K562 (cell line): ENCODE data around the gene AFM. TPM values are rescaled to one million over a fixed set of nuclear protein-coding genes. Genes with fewer than 3 reads are reported as not detected.

Source experiments
- ATAC-seq: fragments of 200-7000 bp; cut with Tn5 transposase; 3 replicates; pipeline ENCODE4 v1.9.1; 2020; ENCODE audit warnings: moderate library complexity
- BruUV-seq: library from RNA; stranded (reverse); fragments of 400-500 nt; replicated peaks from 2 replicates; lab custom pipeline; 2021; lab: Mats Ljungman, UMichigan
- CTCF ChIA-PET: fragments of 300-600 bp; formaldehyde crosslinking; extraction: SDS; loops from one replicate; lab custom pipeline; 2021; ENCODE audit warnings: low intra/inter-chr PET ratio; lab: Yijun Ruan, JAX
- POLR2A ChIA-PET: fragments of 300-600, 350-650 bp; sonication (Branson Sonifier 250); formaldehyde crosslinking; extraction: SDS; loops from one replicate; lab custom pipeline; 2021; ENCODE audit warnings: antibody characterized with exemption, inconsistent platforms; lab: Yijun Ruan, JAX
- DNase-seq, 4 experiments: peaks; one replicate each; pipeline versions ENCODE4 v3.0.0 to v3.0.0-alpha.2; 2011 to 2018; ENCODE audit warnings: low spot score in 3 of 4, mixed read lengths in 3 of 4; ENCODE audit errors: extremely low read depth in 1 of 4
- FAIRE-seq: peaks from 2 replicates; lab custom pipeline; 2011; peaks lifted over from hg19 to GRCh38; lab: Jason Lieb, UNC
- H2AFZ ChIP-seq: 2 replicates; pipeline ENCODE4 v1.6.0; 2011; ENCODE audit warnings: low read depth, low read length, control low read depth, inconsistent platforms
- H3K27ac ChIP-seq: fragments of 200-600 bp; 3 replicates; pipeline ENCODE4 v1.8.0; 2011; ENCODE audit warnings: low read depth, mild to moderate bottlenecking, control low read depth, inconsistent platforms, low read length, moderate library complexity, mixed read lengths; ENCODE audit errors: extremely low read depth
- H3K27me3 ChIP-seq, 2 experiments: fragments of 300-600 bp in 1 of 2; 2 replicates in 1 of 2; 3 replicates in 1 of 2; pipeline versions ENCODE4 v1.6.0 to v1.8.0; 2011; ENCODE audit warnings: inconsistent platforms in 2 of 2, low read length in 2 of 2, mild to moderate bottlenecking in 1 of 2, mixed read lengths in 1 of 2, moderate library complexity in 1 of 2; ENCODE audit not compliant: control insufficient read depth in 2 of 2, insufficient read depth in 2 of 2
- H3K36me3 ChIP-seq: fragments of 300-600 bp; 3 replicates; pipeline ENCODE4 v1.8.0; 2011; ENCODE audit warnings: mild to moderate bottlenecking, low read length, inconsistent platforms; ENCODE audit not compliant: control insufficient read depth, insufficient read depth
- H3K4me1 ChIP-seq, 2 experiments: fragments of 200-600 bp in 1 of 2; replicated peaks in 1 of 2; 2 replicates in 1 of 2; 3 replicates in 1 of 2; pipeline versions ENCODE4 v1.5.1 to v1.8.0; 2011; ENCODE audit warnings: inconsistent platforms in 2 of 2, low read length in 2 of 2, mild to moderate bottlenecking in 1 of 2, mixed read lengths in 1 of 2, moderate library complexity in 1 of 2; ENCODE audit not compliant: control insufficient read depth in 2 of 2, insufficient read depth in 2 of 2
- H3K4me2 ChIP-seq: 2 replicates; pipeline ENCODE4 v1.6.1; 2011; ENCODE audit warnings: low read length, control low read depth, inconsistent platforms, mixed read lengths; ENCODE audit not compliant: insufficient read depth
- H3K4me3 ChIP-seq: fragments of 200-600 bp; sonication (generic), shearing (Covaris generic); 2 replicates; pipeline ENCODE4 v1.5.1; 2016; ENCODE audit warnings: control low read depth, inconsistent platforms
- H3K79me2 ChIP-seq: fragments of 200-600 bp; 3 replicates; pipeline ENCODE4 v1.8.0; 2011; ENCODE audit warnings: low read length, inconsistent platforms; ENCODE audit not compliant: control insufficient read depth, insufficient read depth
- H3K9ac ChIP-seq, 2 experiments: 2 replicates each; pipeline versions ENCODE4 v1.6.0 to v1.6.1; 2011; ENCODE audit warnings: low read depth in 2 of 2, low read length in 2 of 2, control low read depth in 1 of 2, inconsistent platforms in 1 of 2, mild to moderate bottlenecking in 1 of 2, mixed read lengths in 1 of 2; ENCODE audit not compliant: insufficient read depth in 1 of 2
- H3K9me1 ChIP-seq: one replicate; pipeline ENCODE4 v1.6.0; 2011; ENCODE audit warnings: inconsistent platforms, mild to moderate bottlenecking, low read length, moderate library complexity; ENCODE audit not compliant: control insufficient read depth, insufficient read depth
- H3K9me3 ChIP-seq: replicated peaks from 2 replicates; pipeline ENCODE4 v1.5.1; 2011; ENCODE audit warnings: low read depth, low read length, inconsistent platforms; ENCODE audit not compliant: control insufficient read depth, insufficient read depth
- H4K20me1 ChIP-seq: replicated peaks from 2 replicates; pipeline ENCODE4 v1.6.1; 2011; ENCODE audit warnings: low read length, inconsistent platforms, mixed read lengths; ENCODE audit not compliant: control insufficient read depth, insufficient read depth
- CBFA2T3 ChIP-seq: fragments of 450-650 bp; IDR thresholded peaks from 2 replicates; pipeline ENCODE4 v1.6.1; 2017
- DPF2 ChIP-seq: fragments of 450-650 bp; IDR thresholded peaks from 2 replicates; pipeline ENCODE4 v1.6.1; 2016
- GATAD2B ChIP-seq: fragments of 450-650 bp; IDR thresholded peaks from 2 replicates; pipeline ENCODE4 v1.6.1; 2017; ENCODE audit warnings: mild to moderate bottlenecking, borderline replicate concordance
- JUNB ChIP-seq: fragments of 450-650 bp; formaldehyde crosslinking; conservative IDR thresholded peaks from 2 replicates; pipeline ENCODE4 v1.4.0; 2020; ENCODE audit warnings: mild to moderate bottlenecking
- MAFF ChIP-seq: IDR thresholded peaks from 2 replicates; pipeline ENCODE4 v1.6.1; 2012; ENCODE audit warnings: low read length, improper control_type of control experiment
- SRSF3 ChIP-seq: fragments of 200-400 bp; formaldehyde crosslinking; IDR thresholded peaks from 2 replicates; pipeline ENCODE4 v1.6.1; 2016; ENCODE audit warnings: mild to moderate bottlenecking, low read length, moderate library complexity; ENCODE audit not compliant: insufficient read depth
- TEAD2 ChIP-seq: fragments of 450-650 bp; IDR thresholded peaks from 2 replicates; pipeline ENCODE4 v1.6.1; 2016; ENCODE audit warnings: missing genetic modification characterization, control low read depth, missing compliant biosample characterization
- U2AF1 ChIP-seq: fragments of 200-400 bp; formaldehyde crosslinking; optimal IDR thresholded peaks from 2 replicates; pipeline ENCODE3; 2017; ENCODE audit warnings: mild to moderate bottlenecking, low read depth, low read length, moderate library complexity
- ZNF324 ChIP-seq: fragments of 250-450 bp; sonication (Bioruptor Pico); IDR thresholded peaks from 2 replicates; pipeline ENCODE4 v1.4.0; 2020; ENCODE audit warnings: mild to moderate bottlenecking
- ZNF717 ChIP-seq: fragments of 250-450 bp; sonication (Bioruptor Pico); IDR thresholded peaks from 2 replicates; pipeline ENCODE4 v1.5.0; 2021
- WGBS: fragments of 100-300 bp; shearing (Covaris generic); methylation state at CpG from one replicate; pipeline ENCODE4 v1.1.6; 2016; ENCODE audit warnings: low coverage, mixed read lengths; ENCODE audit not compliant: insufficient coverage; ENCODE audit errors: missing lambda C conversion rate; 5-methylcytosine and 5-hydroxymethylcytosine counted together
- in situ Hi-C: fragments of 300-500 bp; cut with MboI; formaldehyde crosslinking; loops from 4 replicates; pipeline ENCODE4 v1.15.0; 2018; ENCODE audit warnings: inconsistent platforms, mixed read lengths
- intact Hi-C: fragments of 100-400 bp; cut with micrococcal nuclease; formaldehyde crosslinking; loops from 2 replicates; pipeline ENCODE4 v1.14.2; 2022
- polyA plus RNA-seq, 8 experiments: library from polyadenylated mRNA; depleted of rRNA in 4 of 8; stranded (reverse) in 5 of 8; unstranded in 3 of 8; fragments of >200 nt; fragmentation: Nextera tagmentation in 2 of 8; fragmentation: Illumina TruSeq in 1 of 8; extraction: Ambion mirVana in 2 of 8; extraction: Trizol in 1 of 8; gene quantifications; 2 replicates each; pipeline versions ENCODE4 v1.2.1 to v1.2.3, GENCODE V29; 2011 to 2014; ENCODE audit warnings: inconsistent platforms in 1 of 8, missing spikeins in 1 of 8
- total RNA-seq, 7 experiments: library from RNA; depleted of rRNA in 6 of 7; stranded (reverse); fragments of >200 nt in 6 of 7; fragmentation: Illumina TruSeq in 2 of 7; extraction: Trizol in 2 of 7; gene quantifications; 2 replicates each; pipeline versions ENCODE4 v1.2.1 to v1.2.3, GENCODE V29; 2011 to 2021; ENCODE audit warnings: low replicate concordance in 1 of 7
- TF ChIP-seq, protein P1 (sequence below): fragments of 450-650 bp; IDR thresholded peaks from 2 replicates; pipeline ENCODE4 v1.6.1; 2016; ENCODE audit warnings: low read depth
- TF ChIP-seq, protein P2 (sequence below): sonication (generic); formaldehyde crosslinking; IDR thresholded peaks from 2 replicates; pipeline ENCODE4 v1.8.0; 2023; ENCODE audit warnings: mild to moderate bottlenecking, missing genetic modification reagents

The AFM gene
- total and polyA plus RNA-seq, 9 of the 15 experiments (the other 6 are each of a cell fraction or from before 2014, with no cell fraction given), result 0.07 to 0.15 (median 0.12) TPM; not detected in 5

DNA sequence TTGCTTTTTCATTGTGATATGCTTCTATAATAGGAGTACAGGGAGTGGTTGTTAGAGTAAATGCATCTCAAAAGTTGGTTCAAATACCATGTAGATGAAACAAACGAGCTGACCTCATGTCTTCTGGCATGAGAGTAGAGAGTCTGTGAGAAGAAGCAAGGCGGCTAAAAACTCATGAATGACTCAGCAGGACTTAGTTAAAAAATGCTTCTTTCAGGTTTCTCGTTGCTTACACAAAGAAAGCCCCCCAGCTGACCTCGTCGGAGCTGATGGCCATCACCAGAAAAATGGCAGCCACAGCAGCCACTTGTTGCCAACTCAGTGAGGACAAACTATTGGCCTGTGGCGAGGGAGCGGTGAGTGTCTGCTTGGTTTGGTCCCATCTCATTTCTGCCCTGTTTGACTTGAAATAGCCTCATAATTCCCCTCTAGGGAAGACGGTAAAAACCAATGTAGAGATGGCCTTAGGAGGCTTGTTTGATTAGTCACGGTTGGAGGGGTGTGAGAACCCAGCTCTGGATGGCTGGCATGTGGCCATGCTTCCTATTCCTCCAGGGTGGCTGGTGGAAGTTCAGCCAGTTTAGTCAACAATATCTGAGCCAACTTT lies 31.0 kb upstream of the AFM start:
- Histone ChIP-seq H3K36me3 (no peaks in the 10 kb centered on the region), H3K4me2 (peak overlapping the region; percentile 69), H3K4me1 (peaks cover 5 to 17% of the 10 kb centered on the region in 2 experiments; a peak in 3 of 5 replicates), H3K9me1 (no peaks in the 10 kb centered on the region), H3K9ac (peak overlapping the region in 1 of 2 experiments; percentile 50; a peak in 3 of 4 replicates), H3K4me3 (no peak overlapping the region), H3K79me2 (no peaks in the 10 kb centered on the region), H4K20me1 (no peaks in the 10 kb centered on the region), H2AFZ (peak overlapping the region; percentile 98), H3K27ac (peak overlapping the region; percentile 82), H3K9me3 (no peaks in the 10 kb centered on the region), H3K27me3 (no peaks in the 10 kb centered on the region)
- intact Hi-C loops (no loop called here), in situ Hi-C loops (no loop called here)
- peak; percentile 54 for FAIRE-seq
- ChIA-PET POLR2A (interaction anchor here (0.6 to 0.7 kb wide), 2 partner anchors 18 to 707 kb away, joined by 3 read pairs; no protein-coding TSS in a partner anchor), CTCF (no interaction called here)
- peak; percentile 77 for ATAC-seq
- BruUV-seq, result no TSS peak
- DNase-seq, result peak; percentile 8 to 62 (median 20)
- 19% methylated on average over 9 of the region's 9 CpGs for WGBS
- TF ChIP-seq TEAD2 (tag) (no peak), MAFF (peak; percentile 83; the same call in 1 of the 2 replicates), ZNF324 (CRISPR knock-in tag) (no peak), JUNB (CRISPR knock-in tag) (no peak), U2AF1 (no peak), CBFA2T3 (no peak), GATAD2B (no peak), DPF2 (peak; percentile 55), SRSF3 (no peak), ZNF717 (no peak)
- TF ChIP-seq, protein P1, sequence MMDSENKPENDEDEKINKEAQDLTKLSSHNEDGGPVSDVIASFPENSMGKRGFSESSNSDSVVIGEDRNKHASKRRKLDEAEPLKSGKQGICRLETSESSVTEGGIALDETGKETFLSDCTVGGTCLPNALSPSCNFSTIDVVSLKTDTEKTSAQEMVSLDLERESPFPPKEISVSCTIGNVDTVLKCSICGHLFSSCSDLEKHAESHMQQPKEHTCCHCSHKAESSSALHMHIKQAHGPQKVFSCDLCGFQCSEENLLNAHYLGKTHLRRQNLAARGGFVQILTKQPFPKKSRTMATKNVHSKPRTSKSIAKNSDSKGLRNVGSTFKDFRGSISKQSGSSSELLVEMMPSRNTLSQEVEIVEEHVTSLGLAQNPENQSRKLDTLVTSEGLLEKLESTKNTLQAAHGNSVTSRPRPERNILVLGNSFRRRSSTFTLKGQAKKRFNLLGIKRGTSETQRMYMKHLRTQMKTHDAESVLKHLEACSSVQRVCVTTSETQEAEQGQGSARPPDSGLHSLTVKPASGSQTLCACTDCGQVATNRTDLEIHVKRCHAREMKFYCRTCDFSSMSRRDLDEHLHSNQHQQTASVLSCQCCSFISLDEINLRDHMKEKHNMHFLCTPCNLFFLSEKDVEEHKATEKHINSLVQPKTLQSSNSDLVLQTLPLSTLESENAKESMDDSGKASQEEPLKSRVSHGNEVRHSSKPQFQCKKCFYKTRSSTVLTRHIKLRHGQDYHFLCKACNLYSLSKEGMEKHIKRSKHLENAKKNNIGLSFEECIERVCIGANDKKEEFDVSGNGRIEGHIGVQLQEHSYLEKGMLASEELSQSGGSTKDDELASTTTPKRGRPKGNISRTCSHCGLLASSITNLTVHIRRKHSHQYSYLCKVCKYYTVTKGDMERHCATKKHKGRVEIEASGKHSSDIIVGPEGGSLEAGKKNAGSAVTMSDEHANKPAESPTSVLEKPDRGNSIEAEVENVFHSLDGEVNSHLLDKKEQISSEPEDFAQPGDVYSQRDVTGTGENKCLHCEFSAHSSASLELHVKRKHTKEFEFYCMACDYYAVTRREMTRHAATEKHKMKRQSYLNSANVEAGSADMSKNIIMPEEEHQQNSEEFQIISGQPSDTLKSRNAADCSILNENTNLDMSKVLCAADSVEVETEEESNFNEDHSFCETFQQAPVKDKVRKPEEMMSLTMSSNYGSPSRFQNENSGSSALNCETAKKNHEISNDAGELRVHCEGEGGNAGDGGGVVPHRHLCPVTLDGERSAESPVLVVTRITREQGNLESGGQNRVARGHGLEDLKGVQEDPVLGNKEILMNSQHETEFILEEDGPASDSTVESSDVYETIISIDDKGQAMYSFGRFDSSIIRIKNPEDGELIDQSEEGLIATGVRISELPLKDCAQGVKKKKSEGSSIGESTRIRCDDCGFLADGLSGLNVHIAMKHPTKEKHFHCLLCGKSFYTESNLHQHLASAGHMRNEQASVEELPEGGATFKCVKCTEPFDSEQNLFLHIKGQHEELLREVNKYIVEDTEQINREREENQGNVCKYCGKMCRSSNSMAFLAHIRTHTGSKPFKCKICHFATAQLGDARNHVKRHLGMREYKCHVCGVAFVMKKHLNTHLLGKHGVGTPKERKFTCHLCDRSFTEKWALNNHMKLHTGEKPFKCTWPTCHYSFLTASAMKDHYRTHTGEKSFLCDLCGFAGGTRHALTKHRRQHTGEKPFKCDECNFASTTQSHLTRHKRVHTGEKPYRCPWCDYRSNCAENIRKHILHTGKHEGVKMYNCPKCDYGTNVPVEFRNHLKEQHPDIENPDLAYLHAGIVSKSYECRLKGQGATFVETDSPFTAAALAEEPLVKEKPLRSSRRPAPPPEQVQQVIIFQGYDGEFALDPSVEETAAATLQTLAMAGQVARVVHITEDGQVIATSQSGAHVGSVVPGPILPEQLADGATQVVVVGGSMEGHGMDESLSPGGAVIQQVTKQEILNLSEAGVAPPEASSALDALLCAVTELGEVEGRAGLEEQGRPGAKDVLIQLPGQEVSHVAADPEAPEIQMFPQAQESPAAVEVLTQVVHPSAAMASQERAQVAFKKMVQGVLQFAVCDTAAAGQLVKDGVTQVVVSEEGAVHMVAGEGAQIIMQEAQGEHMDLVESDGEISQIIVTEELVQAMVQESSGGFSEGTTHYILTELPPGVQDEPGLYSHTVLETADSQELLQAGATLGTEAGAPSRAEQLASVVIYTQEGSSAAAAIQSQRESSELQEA, result no peak
- TF ChIP-seq, protein P2, sequence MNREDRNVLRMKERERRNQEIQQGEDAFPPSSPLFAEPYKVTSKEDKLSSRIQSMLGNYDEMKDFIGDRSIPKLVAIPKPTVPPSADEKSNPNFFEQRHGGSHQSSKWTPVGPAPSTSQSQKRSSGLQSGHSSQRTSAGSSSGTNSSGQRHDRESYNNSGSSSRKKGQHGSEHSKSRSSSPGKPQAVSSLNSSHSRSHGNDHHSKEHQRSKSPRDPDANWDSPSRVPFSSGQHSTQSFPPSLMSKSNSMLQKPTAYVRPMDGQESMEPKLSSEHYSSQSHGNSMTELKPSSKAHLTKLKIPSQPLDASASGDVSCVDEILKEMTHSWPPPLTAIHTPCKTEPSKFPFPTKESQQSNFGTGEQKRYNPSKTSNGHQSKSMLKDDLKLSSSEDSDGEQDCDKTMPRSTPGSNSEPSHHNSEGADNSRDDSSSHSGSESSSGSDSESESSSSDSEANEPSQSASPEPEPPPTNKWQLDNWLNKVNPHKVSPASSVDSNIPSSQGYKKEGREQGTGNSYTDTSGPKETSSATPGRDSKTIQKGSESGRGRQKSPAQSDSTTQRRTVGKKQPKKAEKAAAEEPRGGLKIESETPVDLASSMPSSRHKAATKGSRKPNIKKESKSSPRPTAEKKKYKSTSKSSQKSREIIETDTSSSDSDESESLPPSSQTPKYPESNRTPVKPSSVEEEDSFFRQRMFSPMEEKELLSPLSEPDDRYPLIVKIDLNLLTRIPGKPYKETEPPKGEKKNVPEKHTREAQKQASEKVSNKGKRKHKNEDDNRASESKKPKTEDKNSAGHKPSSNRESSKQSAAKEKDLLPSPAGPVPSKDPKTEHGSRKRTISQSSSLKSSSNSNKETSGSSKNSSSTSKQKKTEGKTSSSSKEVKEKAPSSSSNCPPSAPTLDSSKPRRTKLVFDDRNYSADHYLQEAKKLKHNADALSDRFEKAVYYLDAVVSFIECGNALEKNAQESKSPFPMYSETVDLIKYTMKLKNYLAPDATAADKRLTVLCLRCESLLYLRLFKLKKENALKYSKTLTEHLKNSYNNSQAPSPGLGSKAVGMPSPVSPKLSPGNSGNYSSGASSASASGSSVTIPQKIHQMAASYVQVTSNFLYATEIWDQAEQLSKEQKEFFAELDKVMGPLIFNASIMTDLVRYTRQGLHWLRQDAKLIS (CRISPR knock-in tag), result no peak
